Measurements from ENCODE around the gene BRI3.
A peak's percentile ranks its signal among the peaks of the same experiment; 100 is the strongest.

Gene BRI3

GRCh38 chr7:98288064-98288823, 6.8 kb downstream of the BRI3 start:
- no peak for DNase-seq

GRCh38 chr7:98289333-98289875, 7.9 kb downstream of the BRI3 start:
- DNase-seq = no peak

- DNase-seq = no peak
Measured at GRCh38 chr7:98291717-98292116, 10.2 kb downstream of the BRI3 start.

- no peak for DNase-seq
Measured at GRCh38 chr7:98293265-98293664, 11.8 kb downstream of the BRI3 start.

- DNase-seq = no peak
Measured at GRCh38 chr7:98293746-98294145, 12.3 kb downstream of the BRI3 start.

- DNase-seq = no peak
Measured at GRCh38 chr7:98294326-98294725, 12.8 kb downstream of the BRI3 start.

GRCh38 chr7:98294798-98295382, 13.4 kb downstream of the BRI3 start:
- peak; percentile 77 for DNase-seq

- DNase-seq = no peak
Measured at GRCh38 chr7:98295467-98296192, 14.1 kb downstream of the BRI3 start.

- DNase-seq = no peak
Measured at GRCh38 chr7:98296833-98297232, 15.3 kb downstream of the BRI3 start.

- DNase-seq = no peak
Measured at GRCh38 chr7:98297626-98298286, 16.3 kb downstream of the BRI3 start.

- DNase-seq = peak; percentile 89
Measured at GRCh38 chr7:98300595-98301372, 19.3 kb downstream of the BRI3 start.

- DNase-seq = no peak
Measured at GRCh38 chr7:98301693-98302470, 20.4 kb downstream of the BRI3 start.

GRCh38 chr7:98303176-98303865, 21.8 kb downstream of the BRI3 start:
- DNase-seq = no peak

- DNase-seq = peak; percentile 39
Measured at GRCh38 chr7:98303906-98304305, 22.4 kb downstream of the BRI3 start.

GRCh38 chr7:98305951-98306535, 24.6 kb downstream of the BRI3 start:
- DNase-seq = no peak

- no peak for DNase-seq
Measured at GRCh38 chr7:98307971-98308466, 26.5 kb downstream of the BRI3 start.

- DNase-seq = no peak
Measured at GRCh38 chr7:98309566-98309965, 28.1 kb downstream of the BRI3 start.

GRCh38 chr7:98312201-98312600, 30.7 kb downstream of the BRI3 start:
- peak; percentile 50 for DNase-seq

- DNase-seq = peak; percentile 59
Measured at GRCh38 chr7:98314469-98314868, 33.0 kb downstream of the BRI3 start.

- peak; percentile 93 for DNase-seq
Measured at GRCh38 chr7:98315318-98315993, 34.0 kb downstream of the BRI3 start.

Data from OCI-M1 (cell line).